RWPE2 (cell line): Measurements from ENCODE around the gene SCNN1B.
A peak's percentile ranks its signal among the peaks of the same experiment; 100 is the strongest.

Experiments used
- ATAC-seq: fragments of 200-7000 bp; cut with Tn5 transposase; 3 replicates; pipeline ENCODE4 v1.9.1; 2021; ENCODE audit warnings: low read depth
- DNase-seq: peaks from one replicate; pipeline ENCODE4 v3.0.0-alpha.2; 2020; ENCODE audit warnings: low spot score
- H3K27ac ChIP-seq: fragments of 450-650 bp; 2 replicates; pipeline ENCODE4 v1.5.1; 2017; ENCODE audit warnings: mild to moderate bottlenecking; ENCODE audit not compliant: poor library complexity, severe bottlenecking
- H3K27me3 ChIP-seq: fragments of 250-450 bp; sonication (Bioruptor Pico); 2 replicates; pipeline ENCODE4 v1.5.1; 2021; ENCODE audit warnings: mild to moderate bottlenecking, moderate library complexity; ENCODE audit not compliant: insufficient read depth, poor library complexity, severe bottlenecking
- H3K36me3 ChIP-seq: fragments of 250-450 bp; sonication (Bioruptor Pico); 2 replicates; pipeline ENCODE4 v1.5.1; 2020; ENCODE audit warnings: low read depth, mild to moderate bottlenecking, moderate library complexity
- H3K4me1 ChIP-seq: fragments of 250-450 bp; sonication (Bioruptor Pico); 2 replicates; pipeline ENCODE4 v1.5.1; 2021; ENCODE audit warnings: mild to moderate bottlenecking, moderate library complexity; ENCODE audit not compliant: insufficient read depth, poor library complexity, severe bottlenecking
- H3K4me3 ChIP-seq: fragments of 250-450 bp; sonication (Bioruptor Pico); 2 replicates; pipeline ENCODE4 v1.5.1; 2021; ENCODE audit warnings: mild to moderate bottlenecking, moderate library complexity; ENCODE audit not compliant: severe bottlenecking
- H3K9me3 ChIP-seq: fragments of 250-450 bp; sonication (Bioruptor Pico); 2 replicates; pipeline ENCODE4 v1.5.1; 2021; ENCODE audit warnings: mild to moderate bottlenecking, moderate library complexity; ENCODE audit not compliant: severe bottlenecking
- CTCF ChIP-seq: fragments of 450-650 bp; IDR thresholded peaks from one replicate; pipeline ENCODE4 v1.5.1; 2017; ENCODE audit warnings: mild to moderate bottlenecking, moderate library complexity; ENCODE audit not compliant: poor library complexity, severe bottlenecking

The SCNN1B gene

GRCh38 chr16:23323224-23324030 is 21.3 kb downstream of the SCNN1B start:
- ATAC-seq (no peak), DNase-seq (no peak)
- no peak overlapping the region for H3K4me3 ChIP-seq
- H3K27ac ChIP-seq: no peak overlapping the region
- H3K4me1 ChIP-seq: peaks cover 3% of the 10 kb centered on the region
- no peaks in the 10 kb centered on the region for H3K27me3 ChIP-seq
- TF ChIP-seq CTCF: no peak
- H3K36me3 ChIP-seq: no peaks in the 10 kb centered on the region
- no peaks in the 10 kb centered on the region for H3K9me3 ChIP-seq

GRCh38 chr16:23324727-23325126 is 22.6 kb downstream of the SCNN1B start:
- H3K27me3 ChIP-seq: no peaks in the 10 kb centered on the region
- DNase-seq: no peak

GRCh38 chr16:23327836-23328235 is 25.7 kb downstream of the SCNN1B start:
- no peak for ATAC-seq
- peaks cover 3% of the 10 kb centered on the region for H3K4me1 ChIP-seq
- H3K4me3 ChIP-seq: no peak overlapping the region
- TF ChIP-seq CTCF: no peak
- no peak overlapping the region for H3K27ac ChIP-seq
- no peaks in the 10 kb centered on the region for H3K36me3 ChIP-seq
- no peaks in the 10 kb centered on the region for H3K27me3 ChIP-seq
- DNase-seq: no peak
- no peaks in the 10 kb centered on the region for H3K9me3 ChIP-seq

More at GRCh38 chr16:23324727-23325126, 22.6 kb downstream of the SCNN1B start:
- TF ChIP-seq CTCF: no peak
- Histone ChIP-seq H3K9me3 (no peaks in the 10 kb centered on the region), H3K4me1 (peaks cover 3% of the 10 kb centered on the region), H3K27ac (no peak overlapping the region), H3K4me3 (no peak overlapping the region), H3K36me3 (no peaks in the 10 kb centered on the region)
- peak; percentile 56 for ATAC-seq

- no peak overlapping the region for H3K4me3 ChIP-seq
- TF ChIP-seq CTCF: no peak
- ATAC-seq: no peak
Measured at GRCh38 chr16:23330161-23330560, 28.1 kb downstream of the SCNN1B start.

More at GRCh38 chr16:23330161-23330560, 28.1 kb downstream of the SCNN1B start:
- Histone ChIP-seq H3K27me3 (no peaks in the 10 kb centered on the region), H3K36me3 (no peaks in the 10 kb centered on the region), H3K9me3 (no peaks in the 10 kb centered on the region), H3K4me1 (no peaks in the 10 kb centered on the region), H3K27ac (no peak overlapping the region)
- no peak for DNase-seq
